GM12801 (cell line): ENCODE results near the gene CPT1B.

ENCODE experiments used
- TF ChIP-seq, protein P1 (sequence below): IDR thresholded peaks from one replicate; pipeline ENCODE4 v1.5.1; 2011; ENCODE audit warnings: control low read depth; ENCODE audit not compliant: insufficient read length; ENCODE audit errors: extremely low read depth

CPT1B gene

DNA sequence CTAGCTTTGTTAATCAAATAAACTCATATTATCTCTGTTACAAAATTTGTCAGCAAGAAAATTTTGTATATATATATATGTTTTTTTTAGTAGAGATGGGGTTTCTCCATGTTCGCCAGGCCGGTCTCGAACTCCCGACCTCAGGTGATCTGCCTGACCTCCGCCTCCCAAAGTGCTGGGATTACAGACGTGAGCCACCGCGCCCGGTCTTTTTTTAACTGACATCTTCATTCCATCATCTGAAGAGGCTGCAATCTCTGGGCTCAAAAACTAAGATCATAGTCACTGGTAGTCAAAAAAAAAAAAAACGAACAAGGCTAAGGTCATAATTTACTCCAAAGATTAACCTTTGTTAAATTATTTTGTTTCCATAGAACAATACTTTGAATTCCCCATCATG, 37.8 kb downstream of the CPT1B start:
- TF ChIP-seq, protein P1, sequence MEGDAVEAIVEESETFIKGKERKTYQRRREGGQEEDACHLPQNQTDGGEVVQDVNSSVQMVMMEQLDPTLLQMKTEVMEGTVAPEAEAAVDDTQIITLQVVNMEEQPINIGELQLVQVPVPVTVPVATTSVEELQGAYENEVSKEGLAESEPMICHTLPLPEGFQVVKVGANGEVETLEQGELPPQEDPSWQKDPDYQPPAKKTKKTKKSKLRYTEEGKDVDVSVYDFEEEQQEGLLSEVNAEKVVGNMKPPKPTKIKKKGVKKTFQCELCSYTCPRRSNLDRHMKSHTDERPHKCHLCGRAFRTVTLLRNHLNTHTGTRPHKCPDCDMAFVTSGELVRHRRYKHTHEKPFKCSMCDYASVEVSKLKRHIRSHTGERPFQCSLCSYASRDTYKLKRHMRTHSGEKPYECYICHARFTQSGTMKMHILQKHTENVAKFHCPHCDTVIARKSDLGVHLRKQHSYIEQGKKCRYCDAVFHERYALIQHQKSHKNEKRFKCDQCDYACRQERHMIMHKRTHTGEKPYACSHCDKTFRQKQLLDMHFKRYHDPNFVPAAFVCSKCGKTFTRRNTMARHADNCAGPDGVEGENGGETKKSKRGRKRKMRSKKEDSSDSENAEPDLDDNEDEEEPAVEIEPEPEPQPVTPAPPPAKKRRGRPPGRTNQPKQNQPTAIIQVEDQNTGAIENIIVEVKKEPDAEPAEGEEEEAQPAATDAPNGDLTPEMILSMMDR, result no peak

DNA sequence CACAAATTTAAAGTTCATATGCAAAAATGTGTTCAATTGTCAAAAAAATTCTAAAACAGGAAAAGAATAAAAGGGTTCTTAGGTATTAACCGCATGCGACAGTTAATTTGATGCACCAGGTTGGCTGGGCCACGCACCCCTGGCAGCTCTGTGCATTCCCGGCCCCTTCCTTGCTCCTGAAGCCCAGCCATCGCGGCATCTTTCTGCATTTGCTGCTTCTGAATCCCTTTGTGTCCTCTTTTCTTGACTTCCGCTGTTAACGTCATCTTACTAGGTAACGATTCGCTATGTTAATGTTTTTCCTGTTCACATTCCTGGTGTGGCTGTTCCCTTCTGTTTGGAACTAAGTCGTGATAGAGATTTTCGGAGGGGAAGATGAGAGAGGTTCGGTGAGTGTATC, 40.5 kb downstream of the CPT1B start:
- TF ChIP-seq, protein P1, result no peak

DNA sequence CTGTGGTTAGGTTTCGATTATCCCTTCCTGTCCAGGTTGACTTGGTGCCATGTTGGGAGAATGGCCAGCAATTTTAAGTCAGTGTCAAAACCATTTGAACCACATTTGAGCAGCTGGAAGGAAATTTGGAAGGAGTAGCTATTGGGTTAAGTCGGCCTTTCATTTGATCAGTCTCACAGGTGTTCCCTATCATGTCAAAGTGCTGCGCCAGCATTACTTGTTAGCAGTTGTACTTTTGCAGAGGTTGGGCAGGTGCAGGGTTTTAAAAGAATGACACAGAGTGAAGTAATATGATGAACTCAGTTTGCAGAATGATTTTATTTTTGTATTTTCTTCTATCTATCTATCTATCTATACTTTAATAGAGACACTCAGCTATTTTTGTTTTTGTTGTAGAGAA, 42.0 kb downstream of the CPT1B start:
- TF ChIP-seq, protein P1, result no peak

DNA sequence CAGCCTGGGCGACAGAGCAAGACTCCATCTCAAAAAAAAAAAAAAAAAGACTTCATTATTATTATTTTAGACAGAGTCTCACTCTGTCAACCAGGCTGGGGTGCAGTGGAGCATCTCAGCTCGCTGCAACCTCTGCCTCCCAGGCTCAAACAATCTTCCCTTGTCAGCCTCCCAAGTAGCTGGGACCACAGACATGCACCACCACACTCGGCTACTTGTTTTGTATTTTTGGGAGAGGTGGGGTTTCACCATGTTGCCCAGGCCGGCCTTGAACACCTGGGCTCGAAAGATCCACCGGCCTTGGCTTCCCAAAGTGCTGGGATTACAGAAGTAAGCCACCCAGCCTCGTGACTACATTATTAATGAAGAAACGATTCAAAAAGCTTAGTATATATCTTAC, 43.1 kb downstream of the CPT1B start:
- TF ChIP-seq, protein P1, result no peak

DNA sequence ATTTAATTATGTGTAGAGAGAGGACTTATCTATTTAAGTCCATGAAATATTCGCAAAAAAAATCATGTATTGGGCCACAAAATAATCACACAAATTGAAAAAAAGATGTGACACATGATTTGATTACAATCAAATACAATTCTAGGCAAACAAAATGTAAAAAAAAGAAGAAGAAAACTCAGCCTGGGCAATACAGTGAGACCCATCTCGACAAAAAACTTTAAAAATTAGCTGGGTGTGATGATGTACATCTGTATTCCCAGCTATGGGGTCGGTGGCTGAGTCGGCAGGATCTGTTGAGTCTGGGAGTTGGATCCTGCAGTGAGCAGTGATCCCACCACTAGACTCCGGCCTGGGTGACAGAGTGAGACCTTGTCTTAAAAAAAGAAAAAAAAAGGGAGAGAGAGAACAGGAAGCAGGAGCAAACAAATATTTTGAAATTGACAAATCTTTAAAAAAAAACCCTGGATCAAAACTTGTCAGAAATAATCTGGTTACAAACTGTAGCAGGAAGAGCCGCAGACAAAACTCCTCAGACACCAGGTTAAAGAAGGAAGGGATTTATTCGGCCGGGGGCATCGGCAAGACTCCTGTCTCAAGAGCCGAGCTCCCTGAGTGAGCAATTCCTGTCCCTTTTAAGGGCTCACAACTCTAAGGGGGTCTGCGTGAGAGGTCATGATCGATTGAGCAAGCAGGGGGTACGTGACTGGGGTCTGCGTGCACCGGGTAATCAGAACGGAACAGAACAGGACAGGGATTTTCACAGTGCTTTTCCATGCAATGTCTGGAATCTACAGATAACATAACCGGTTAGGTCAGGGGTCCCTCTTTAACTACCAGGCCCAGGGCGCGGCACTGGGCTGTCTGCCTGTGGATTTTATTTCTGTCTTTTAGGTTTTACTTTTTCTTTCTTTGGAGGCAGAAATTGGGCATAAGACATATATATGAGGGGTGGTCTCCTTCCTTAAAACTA, 45.1 kb downstream of the CPT1B start:
- TF ChIP-seq, protein P1, result no peak

DNA sequence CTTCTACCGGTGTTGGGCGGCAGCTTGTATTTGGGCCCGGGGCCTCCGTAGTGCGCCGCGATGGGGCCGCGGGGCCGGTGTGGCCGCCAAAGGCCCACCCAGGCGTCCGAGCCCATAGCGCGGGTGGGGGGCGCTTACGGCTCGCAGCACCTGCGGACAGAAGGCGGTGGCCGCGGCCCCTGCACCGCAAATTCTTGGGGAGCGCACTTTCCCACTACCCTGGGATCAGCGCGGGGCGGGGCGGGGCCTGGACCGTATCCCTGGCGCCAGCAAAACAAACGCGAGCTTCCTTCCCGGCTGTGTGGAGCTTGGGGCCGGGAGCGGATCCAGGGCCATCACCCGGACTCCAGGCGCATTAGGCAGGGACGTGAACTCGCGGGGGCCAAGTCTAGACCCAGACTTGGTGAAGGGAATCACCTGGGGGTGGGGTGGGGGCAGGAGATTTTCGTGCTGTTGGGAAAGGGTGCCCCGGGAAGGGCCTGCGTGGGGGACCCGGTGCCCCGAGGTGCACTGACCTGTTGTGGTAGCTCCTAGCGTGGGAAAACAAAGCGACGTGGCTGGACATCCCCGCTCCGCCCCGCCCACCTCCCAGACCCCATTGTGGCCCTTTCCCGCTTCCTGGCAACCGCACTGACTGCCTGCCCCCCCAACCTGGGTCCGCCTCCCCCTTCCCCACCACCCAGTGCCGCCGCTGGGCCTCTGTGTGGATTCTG, 46.1 kb downstream of the CPT1B start:
- TF ChIP-seq, protein P1, result no peak

DNA sequence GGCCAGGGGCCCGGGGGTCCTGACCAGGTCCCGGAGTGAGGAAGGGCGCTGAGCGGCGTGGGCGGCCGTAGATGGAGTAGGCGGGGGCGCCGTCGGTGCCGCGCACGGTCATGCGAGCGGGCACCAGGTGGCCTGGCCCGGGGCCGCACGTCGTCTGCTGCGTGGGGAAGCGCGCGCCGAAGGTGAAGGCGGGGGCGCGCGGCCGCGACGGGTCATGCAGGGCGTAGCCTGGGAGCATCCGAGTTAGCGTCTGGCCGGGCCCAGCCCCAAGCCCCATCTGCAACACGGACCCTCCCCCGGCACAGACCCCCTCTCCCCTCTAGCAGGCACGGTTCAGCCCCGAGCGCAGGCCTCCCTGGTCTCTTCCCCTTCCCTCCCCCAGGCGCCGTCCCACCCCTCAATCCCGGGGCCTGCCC, 46.7 kb downstream of the CPT1B start:
- TF ChIP-seq, protein P1, result no peak
